GM18951 (cell line): ENCODE data around the gene NPAS3.

ENCODE experiments used
- POLR2A ChIP-seq: IDR thresholded peaks from 4 replicates; pipeline ENCODE4 v1.6.1; 2011; ENCODE audit warnings: mild to moderate bottlenecking; ENCODE audit not compliant: insufficient read length, insufficient read depth; ENCODE audit errors: extremely low read depth
- in situ Hi-C: fragments of 300-500 bp; cut with MboI; formaldehyde crosslinking; loops from one replicate; pipeline ENCODE4 v1.12.0; 2022; ENCODE audit warnings: low sequenced_read_pairs, mixed read lengths, inconsistent platforms; ENCODE audit not compliant: unreplicated experiment

Gene NPAS3

DNA sequence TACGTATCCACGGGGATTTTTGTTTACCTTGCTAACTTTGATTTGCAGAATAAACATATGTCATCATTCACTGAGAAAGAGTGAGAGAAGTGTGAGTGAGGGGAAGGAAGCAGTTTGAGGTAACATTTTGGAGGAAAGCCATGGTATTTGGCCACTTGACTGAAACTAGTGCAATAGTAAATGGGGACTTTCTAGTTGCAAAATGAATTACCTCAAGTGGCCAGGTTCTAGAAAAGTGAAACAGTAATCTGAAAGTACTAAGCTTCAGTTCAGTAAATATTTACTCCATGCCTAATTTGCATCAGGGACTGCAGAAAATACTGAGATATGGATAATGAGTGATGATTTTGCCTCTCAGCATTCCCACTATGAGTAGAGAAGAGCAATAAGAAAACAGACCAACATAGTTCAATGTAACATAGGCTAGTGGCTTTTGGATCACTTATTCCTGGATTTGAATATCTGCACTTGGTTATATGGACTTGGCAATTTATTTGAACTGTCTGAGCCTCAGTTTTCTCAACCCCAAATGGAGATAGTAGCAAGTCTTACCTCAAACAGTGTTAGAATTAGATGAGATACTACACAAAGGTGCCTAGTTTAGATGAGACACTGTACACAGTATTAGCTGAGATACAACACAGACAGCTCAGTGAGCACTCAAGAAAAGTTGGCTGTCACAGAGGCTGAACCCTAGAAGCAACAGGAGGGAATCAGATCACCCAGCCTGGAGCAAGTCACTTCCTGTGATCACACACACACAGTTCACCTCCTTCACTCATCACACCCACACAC is 439.1 kb downstream of the NPAS3 start:
- in situ Hi-C loops: no loop called here
- TF ChIP-seq POLR2A: no peak

DNA sequence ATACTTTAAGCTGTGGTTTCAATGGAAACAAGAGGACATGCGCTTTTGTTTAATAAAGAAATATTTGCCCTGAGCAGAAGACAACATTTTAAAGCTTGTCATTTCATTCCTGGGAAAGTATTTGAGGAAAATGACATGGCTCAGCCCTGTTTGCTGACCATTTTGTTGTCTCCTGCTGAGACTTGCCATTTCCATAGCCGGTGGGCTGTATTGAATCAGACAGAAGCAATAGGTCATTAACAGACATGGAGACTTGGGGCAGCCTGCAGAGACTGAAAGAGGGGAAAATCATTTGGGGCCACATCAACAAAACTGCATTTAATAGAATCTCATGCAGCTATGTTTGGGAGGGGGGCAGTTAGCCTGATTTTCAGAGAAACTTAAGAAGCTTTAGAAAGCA is 443.0 kb downstream of the NPAS3 start:
- in situ Hi-C loops: no loop called here
- TF ChIP-seq POLR2A: no peak

DNA sequence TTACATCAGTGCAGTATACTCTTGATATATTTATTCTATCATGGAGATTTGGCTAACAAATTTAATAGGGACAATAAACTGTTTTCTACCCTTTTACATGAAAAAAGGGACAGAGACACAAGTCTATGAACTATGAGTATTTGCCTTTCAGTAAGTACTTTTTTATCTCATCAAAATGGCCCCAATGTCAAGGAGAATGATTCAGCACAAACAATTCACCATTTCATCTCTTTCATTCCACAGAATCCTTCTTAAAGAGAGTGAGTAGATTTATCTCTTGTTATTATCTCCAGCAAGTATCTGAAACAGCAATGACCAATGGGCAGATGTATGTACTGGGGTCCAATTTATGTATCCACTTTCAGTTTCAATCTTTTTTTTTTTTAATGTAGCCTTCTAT is 447.5 kb downstream of the NPAS3 start:
- in situ Hi-C loops: no loop called here
- no peak for TF ChIP-seq POLR2A

DNA sequence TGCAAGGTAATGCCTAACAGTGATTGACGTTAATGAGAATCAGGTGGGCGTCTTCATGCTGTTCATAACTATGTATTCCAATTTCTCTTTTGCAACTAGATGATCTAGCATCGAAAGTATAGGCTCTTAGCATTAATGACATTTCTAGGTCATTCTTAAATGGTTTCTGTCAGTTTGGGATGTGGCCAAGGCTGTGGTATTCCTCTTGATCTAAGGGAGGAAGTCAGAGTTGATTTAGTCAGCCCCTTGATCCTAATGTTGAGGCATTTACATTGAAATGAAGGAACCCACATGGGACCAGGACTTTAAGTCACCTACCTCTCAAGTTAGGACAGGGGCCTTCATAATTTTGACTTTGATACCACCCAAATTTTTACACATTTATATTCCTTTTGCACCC is 448.1 kb downstream of the NPAS3 start:
- in situ Hi-C loops: no loop called here
- TF ChIP-seq POLR2A: no peak

DNA sequence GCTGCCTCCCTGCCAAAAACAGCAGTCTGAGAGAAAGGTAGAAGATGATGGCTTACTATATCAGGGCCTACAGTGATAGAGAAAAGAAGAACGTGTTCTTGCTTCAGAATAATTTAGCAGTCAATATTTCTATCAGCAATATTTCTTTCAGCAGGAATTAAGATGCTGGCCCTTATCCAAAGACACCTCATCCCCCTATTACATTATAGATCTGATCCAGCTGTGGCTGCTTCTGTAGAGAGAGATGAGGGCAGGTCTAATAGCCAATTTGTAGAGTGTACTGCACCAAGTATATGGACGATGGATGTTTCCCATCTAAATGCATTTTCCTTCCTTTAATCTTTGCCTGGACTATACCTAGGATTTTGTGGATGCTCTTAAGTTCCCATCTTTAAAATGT is 451.7 kb downstream of the NPAS3 start:
- TF ChIP-seq POLR2A: no peak
- in situ Hi-C loops: no loop called here

DNA sequence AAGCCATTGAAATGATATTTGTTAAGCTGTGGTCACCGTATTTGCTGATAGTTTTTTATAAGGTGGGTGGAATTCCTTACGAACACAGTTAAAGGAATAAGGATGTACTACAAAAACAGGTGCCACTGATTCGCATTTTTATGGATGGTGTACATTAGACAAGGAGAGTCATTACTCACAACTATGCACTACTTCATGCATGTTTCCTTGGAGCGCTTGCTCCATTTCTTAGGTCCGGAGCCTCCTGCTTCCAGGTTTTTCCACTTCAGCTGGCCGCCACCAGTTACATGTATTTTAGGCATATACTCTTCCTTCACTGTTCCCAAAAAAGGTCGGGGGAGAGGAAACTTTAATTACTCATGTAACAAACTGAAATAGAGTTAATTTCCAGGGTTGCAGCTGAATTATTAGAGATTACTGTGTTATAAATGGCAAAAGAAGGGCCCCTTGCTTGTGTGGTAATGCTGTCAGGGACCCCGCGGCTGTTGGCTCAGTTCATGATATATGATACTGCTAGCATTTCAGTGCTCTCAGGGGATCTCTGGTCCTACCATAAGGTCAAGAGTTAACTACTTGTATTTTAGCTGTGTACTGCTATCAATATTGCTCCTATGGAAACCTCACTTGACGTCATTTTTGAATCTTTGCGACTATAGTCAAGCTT is 454.7 kb downstream of the NPAS3 start:
- TF ChIP-seq POLR2A: no peak
- in situ Hi-C loops: no loop called here

DNA sequence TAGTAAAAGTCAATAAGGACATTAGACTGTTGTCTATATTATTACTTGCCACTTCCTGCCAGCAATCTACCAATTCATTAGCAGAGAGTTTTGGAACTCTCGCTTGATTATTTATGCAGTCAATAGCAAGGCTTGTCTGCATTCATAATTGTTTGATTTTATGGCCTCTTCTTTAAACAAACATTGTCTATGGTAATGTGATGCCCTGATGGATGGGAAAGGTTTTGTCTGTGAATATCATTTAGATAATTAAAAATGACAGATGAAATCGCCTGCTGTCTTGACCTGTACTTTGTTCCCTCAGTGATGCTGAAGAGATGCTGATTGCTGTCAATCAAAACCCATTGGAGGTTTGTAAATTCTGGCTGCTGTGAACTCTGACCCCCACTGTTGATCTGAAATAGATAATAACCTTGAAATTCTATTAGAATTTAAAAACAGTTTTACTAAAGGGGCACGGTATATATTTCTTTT is 455.3 kb downstream of the NPAS3 start:
- in situ Hi-C loops: no loop called here
- no peak for TF ChIP-seq POLR2A

DNA sequence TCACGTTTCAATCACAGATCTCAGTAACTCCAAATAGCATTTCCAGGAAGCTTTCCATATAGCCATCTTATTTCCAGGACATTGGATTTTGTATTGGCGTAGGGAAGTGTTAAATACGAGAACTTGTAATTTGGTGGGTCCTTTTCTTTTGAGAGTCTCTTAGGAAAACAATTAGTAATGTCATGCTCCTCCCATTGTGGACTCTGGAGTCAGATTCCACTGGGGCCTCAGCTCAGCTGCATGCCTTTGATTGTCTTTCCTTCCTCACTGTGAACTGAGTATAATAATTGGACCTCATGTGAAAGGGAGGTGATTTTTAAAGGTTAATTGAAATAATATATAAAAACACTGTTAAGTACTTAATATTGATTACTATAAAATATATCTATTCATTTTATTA is 462.6 kb downstream of the NPAS3 start:
- in situ Hi-C loops: no loop called here
- no peak for TF ChIP-seq POLR2A

DNA sequence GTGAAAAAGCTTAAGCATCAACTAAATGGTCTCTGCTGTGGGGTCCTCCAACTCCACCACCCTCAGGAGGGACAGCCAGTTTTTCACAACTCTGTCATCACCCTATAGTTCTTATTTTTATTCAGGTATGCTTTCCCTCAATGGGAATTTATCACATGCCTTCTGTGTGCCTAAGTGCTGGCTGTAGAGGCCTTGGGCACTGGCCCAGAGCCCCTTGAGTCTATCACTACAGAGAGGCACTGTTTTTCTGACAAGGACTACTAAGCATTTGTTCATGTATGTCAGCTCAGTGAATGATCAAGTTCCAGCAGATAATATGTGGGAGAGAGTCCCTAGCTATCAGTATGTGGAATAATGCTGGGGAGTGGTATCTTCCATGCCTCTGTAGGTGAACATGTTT is 463.9 kb downstream of the NPAS3 start:
- no peak for TF ChIP-seq POLR2A

DNA sequence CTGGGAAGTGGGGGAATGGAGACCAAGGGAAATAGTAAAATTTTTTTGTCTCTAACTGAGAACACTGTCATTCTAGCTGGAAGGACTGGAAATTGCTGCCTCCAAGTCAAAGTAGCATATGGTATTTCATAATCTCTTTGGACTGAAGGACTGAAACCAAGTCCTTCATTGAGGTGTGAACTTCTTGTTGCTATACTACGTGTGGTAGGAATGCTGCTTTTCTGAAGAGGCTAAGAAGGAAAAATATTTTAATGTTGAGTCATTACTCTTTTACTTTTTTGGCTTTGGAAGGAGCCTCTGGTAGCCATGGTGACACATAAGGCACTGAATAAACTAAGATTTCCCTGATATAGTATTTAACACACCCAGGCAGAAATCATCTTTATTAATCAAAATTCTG is 465.4 kb downstream of the NPAS3 start:
- in situ Hi-C loops: no loop called here
- no peak for TF ChIP-seq POLR2A

More for the DNA sequence above, 463.9 kb downstream of the NPAS3 start:
- in situ Hi-C loops: no loop called here

DNA sequence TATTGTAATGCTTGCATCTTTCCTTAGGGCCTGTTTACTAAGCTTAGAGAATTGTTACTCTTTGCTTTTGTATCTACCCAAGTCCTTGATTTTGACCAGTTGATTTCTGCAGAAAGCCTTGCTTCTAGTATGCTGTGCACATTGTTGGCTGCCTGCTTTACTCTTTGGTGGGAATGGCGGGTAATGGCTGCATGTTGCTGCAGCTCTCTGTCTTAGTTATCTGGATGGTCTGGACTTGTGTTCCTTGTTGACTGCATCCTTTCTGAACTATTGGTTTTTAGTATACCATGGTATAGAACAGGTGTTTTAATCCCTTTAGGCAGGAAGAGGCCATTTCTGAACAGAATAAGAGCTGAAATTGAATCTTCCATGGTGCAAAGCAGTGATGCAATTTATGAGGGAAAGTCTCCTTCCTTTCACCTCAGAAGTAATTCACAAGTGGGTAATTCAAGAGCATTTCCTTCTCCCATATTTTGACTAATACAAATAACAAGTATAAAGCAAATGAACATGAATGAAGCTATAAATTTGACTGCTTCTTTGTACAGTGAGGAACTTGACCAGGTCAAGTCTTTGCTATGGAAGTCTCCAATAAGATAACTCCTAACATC is 466.4 kb downstream of the NPAS3 start:
- TF ChIP-seq POLR2A: no peak
- in situ Hi-C loops: no loop called here

DNA sequence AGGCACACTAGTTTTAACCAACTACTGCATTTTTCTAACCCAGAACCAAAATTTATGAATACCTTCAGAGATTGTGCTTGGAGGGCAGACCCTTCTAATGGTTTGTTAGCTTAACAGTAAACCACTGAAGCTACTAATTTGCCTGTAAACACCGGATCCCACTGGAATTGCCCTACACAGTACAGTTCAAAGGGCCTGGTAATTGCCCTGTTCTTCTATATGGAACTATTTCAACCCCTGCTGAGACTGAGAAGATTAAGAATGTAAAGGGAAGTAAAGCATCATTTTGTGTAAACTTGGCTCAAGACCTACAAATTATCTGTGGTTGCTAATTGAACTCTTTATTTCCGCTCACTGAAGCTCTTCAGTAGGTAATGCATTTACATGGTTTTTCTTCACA is 468.1 kb downstream of the NPAS3 start:
- no peak for TF ChIP-seq POLR2A
- in situ Hi-C loops: no loop called here

DNA sequence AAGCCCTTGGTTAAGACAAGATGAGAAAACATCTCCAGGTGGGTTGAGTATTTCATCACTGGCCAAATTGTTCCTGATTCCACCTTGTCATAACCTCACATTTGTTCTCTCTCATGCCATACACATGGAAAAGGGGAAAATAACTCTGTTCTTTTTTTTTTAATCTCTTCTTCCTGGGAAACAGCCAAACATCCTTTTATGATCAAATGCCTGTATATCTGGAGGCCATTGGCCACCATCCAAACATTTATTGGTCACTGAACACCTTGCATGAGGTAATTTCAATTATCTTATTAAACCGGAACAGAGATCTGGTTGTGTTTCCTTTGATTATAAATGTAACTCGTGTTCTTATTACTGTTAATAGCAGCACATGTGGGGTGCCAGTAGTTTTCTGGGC is 469.6 kb downstream of the NPAS3 start:
- in situ Hi-C loops: no loop called here
- no peak for TF ChIP-seq POLR2A

DNA sequence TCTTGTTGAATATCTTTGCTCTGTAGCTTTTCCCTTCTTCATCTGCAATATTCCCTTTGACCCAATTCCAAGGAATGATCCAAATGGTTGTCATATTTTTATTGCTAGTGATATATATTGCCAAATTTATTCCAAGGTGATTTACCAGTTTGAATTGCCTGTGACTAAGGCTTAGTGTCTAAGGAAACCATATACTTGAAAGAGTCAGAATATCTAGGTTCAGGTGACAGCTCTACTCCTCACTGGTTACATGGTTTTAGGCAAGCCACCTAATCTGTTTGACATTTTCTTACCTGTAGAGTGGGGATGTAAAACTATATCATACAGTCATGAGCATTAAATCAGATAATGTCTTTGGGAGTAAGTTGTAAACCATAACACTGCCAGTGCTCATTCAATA is 473.8 kb downstream of the NPAS3 start:
- in situ Hi-C loops: no loop called here
- TF ChIP-seq POLR2A: no peak
